GM19193 (cell line): ENCODE results near the gene ATXN7.

Experiments
- POLR2A ChIP-seq: IDR thresholded peaks from 4 replicates; pipeline ENCODE4 v1.6.1; 2011; ENCODE audit not compliant: insufficient read depth, insufficient read length; ENCODE audit errors: extremely low read depth

ATXN7 gene

GRCh38 chr3:63932509-63933212 is 69.0 kb downstream of the ATXN7 start:
- no peak for TF ChIP-seq POLR2A

GRCh38 chr3:63933459-63933858 is 69.8 kb downstream of the ATXN7 start:
- no peak for TF ChIP-seq POLR2A

DNA sequence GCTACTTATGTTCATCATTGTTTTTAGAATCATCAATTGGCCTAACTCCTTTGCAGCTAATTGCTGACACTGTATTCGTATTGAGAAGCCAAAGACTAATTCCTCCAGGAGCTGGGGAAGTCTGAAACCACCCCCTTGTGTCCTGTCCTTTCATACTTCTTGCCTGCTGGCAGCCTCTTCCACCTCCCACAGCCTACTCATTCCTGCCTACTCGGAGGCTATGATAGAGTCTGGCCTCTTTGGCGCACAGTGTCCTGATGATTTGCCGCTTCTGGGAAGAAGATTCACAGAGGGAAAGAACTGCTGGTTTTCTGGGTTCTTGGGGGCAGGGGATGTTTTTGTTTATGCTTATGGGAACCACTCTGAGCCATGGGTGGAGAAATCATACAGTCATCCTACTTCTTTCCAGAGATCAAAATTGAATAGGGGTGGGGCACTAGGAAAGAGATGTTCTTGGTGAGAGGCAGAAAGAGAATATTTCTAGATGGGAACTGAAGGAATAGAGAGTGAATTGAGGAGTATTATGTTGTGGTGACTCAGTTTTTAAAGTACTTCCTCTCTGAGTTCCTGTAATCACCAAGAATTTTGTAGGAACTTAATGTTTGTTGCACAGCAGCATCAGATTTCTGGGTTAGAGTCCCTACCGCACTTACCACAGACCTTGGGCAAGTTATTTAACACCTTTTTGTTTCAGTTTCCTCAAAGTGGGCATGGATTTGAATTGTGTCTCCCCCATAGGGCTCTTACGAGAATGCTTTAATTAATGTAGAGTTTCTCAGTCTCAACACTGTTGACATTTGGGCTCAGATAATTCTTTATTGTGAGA is 70.6 kb downstream of the ATXN7 start:
- TF ChIP-seq POLR2A = no peak

DNA sequence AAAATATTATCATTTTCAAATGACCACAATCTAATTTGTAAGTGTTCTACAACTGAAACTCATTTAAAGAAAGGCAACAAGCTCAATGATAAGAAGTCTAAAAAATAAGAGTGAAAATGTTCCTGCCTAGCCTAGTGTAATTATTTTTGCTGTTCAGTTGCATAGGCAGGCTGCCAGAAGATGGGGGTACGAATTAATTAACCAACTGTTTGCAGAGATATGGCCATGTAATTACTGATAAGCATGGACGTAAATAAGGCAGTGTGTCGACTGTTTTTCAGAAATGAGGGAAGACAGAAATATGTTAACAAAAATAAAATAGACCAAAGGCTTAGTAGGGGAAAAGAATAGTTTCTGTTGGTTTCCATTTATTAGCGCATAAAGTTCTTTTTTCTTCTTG is 73.3 kb downstream of the ATXN7 start:
- TF ChIP-seq POLR2A = no peak

GRCh38 chr3:63937661-63938651 is 74.3 kb downstream of the ATXN7 start:
- TF ChIP-seq POLR2A = no peak

DNA sequence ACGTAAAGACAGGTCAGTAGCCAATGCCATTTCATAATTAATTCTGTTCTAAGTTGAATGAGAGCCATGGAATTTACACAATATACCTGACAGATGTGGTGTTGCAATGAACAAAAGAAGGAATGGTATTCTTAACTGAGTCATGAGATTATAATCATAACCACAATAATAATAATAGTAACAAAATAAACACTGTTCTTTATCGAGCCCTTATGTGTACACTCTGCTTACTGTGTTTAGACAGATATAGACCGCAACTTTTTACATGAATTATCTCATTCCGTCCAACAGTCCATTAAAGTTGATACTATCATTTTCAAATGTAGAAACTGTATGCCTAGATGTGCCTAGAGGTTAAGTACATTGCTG is 76.7 kb downstream of the ATXN7 start:
- TF ChIP-seq POLR2A = no peak

- no peak for TF ChIP-seq POLR2A
Observed at GRCh38 chr3:63942528-63942927, 78.9 kb downstream of the ATXN7 start.

DNA sequence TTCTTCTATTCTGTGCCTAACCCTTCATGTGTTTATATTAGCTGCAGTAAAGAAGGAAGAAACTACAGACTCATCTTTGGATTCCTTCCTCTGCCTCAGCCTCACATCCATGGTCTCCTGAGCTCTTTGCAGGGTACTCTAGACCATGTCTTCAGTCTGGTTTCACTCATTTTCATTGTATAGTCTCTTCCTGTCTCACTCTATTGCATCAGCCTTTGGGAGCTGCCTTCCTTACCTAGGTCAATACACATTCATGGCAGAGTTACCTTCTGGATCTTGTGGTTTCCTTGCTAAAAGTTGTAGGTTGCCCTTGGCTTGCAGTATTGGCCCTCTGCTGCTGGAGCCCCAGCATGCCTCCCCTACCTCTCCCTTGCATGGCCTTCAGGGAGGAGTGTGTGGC is 80.0 kb downstream of the ATXN7 start:
- no peak for TF ChIP-seq POLR2A

DNA sequence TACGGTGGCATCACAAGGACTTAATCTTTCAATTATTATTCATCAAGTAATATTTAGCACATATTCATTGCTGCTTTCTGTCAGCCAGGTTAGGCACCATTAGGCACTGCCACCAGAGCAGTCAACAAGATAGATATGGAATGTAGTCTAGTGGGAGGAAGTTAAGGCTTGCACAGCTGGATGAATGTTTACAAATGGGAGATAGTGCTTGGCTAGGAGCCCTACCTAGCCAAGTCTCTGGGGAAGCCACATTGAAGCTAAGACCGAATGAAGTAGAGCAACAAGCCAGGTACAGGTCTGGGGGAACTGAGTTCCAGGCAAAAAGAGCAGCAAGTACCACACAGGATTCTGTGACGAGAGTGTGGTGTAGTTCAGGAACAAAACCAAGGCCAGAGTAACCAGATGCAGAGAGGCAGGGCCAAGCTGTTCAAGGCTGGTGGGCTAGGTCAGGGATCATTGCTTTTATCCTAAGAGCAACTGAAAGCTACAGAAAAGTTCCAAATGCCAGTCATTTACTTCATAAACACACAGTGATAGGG is 82.0 kb downstream of the ATXN7 start:
- TF ChIP-seq POLR2A = no peak

DNA sequence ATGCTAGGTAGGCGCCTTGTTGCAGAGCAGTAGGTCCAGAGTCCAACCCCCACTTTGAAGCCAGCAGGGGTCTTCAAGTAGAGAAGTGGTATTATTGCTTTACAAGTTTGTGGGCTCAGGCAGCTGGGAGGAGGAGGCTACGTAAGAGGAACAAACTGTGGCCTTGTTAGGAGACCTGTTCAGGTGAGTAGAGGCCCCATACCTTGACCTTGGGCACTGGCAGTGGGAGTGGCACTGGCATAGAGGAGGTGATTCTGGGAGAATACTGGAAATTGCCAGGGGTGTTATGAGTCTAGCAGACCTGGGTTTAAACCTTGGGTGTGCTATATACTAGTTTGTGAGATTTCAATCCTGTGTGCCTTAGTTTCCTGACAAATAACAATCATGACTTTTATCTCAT is 83.1 kb downstream of the ATXN7 start:
- TF ChIP-seq POLR2A = no peak

DNA sequence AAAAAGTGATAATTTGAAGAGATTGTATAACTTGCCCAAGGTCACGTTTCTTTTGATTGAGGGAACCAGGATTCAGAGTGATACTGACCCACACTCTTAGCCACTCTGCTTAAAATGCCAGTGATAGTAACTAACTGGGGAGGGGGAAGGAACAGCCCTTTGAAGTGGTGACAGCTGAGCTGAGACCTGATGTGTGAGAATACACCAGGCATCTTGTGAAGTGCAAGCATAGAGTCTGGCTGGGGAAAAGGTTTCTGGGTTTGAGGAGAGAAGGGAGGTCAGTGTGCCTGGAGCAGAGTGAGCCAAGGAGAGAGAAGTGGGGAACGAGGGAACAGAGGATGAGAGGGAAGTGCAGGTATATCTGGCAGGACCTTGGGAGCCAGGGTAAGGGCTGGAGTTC is 83.9 kb downstream of the ATXN7 start:
- no peak for TF ChIP-seq POLR2A

- TF ChIP-seq POLR2A = no peak
Observed at GRCh38 chr3:63949005-63949404, 85.3 kb downstream of the ATXN7 start.

GRCh38 chr3:63950698-63951097 is 87.0 kb downstream of the ATXN7 start:
- no peak for TF ChIP-seq POLR2A

DNA sequence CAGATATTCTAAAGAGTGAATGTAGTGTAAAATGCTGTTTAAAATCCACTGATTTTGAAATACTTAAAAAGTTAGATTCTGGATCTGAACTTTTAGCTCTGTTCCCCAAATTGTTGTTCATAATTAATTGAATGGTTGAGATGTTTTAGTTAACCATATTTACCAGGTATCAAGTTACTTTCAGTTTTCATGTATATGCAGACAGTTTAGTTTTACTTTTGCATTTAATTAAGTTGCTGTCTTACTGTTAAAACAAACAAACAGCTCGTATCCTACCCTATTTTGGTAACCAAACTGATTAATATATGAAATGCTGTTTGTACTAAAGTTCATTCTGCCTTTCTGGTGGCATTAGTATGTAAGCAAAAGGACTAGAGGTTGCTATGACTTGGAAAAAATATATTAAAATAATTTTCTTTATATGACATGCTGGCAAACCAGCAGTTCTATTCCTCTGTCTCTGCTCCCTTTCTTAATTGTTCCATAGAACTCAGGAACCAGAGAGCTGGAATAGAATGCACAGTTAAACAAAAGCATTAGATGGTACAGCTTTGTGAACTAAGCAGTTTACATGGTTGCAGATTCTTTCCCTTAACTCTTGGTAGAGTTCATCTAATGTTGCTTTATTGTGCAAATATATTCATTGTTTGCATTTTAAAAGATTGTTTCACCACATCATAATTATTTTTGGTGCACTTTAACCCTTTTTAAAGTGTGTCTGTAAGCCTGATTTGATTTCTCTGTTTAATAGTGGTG is 88.0 kb downstream of the ATXN7 start:
- TF ChIP-seq POLR2A = no peak
